Activated CD4-positive, alpha-beta T cell treated with anti-CD3 and anti-CD28 coated beads for 24 hours (primary cell): ENCODE measurements around the gene TBCD.

ENCODE experiments used
- DNase-seq, 2 donors: peaks; one replicate each; pipeline ENCODE4 v3.0.0-alpha.2; 2020; ENCODE audit warnings: low read depth in 2 of 2

The TBCD gene

GRCh38 chr17:82751571-82752370 lies at the start of gene TBCD:
TBCD (plus strand) TSS chr17:82752065; CDS start chr17:82752194, 129 bp downstream.
- DNase-seq = peak; percentile 82 to 87

GRCh38 chr17:82702231-82702927 lies 49.5 kb upstream of the TBCD start:
- no peak for DNase-seq

GRCh38 chr17:82703036-82703745 lies 48.7 kb upstream of the TBCD start:
- no peak for DNase-seq

DNA sequence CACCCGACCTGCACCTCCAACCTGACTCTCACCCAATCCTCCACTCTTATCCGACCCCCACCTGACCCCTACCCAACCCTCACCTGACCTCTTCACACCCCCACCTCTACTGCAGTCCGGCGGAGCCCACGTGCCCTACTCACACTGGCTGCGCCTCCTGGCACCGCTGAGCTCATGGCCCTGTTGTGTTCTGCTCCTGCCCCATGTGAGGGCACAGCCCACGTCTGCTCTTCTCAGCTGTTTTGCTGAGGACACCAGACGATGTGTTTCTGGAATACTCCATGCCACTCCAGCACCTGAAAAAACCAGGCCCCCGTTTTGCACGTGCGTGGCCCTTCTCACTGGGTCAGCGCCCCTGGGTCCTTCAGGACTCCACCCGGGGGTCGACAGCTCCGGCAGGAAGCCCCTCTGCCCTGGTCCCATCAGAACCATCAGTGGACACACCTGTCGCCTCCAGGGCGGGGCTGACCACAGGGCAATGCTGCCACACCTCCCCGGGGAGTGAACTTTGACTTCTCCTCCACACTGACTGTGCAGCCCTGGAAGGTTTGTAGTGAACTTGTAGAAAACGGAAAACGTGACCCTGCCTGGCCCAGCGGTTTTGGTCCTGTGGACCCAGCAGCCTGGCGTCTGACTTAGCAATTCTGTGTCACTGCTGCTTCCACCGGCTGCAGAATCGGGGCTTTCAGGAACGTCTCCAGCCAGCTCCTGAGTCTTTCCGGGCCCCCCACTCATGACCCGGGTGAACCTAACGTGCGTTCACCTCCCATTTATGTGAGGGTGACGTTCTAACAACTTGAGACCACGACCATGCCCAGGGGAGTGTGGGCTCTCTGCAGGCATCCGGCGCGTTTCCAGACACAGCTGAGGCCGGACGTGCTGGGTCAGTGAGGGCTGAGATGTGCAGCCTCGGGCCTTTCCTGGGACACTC lies 47.7 kb upstream of the TBCD start:
- no peak for DNase-seq

- DNase-seq = no peak
Measured at GRCh38 chr17:82704886-82705285, 47.0 kb upstream of the TBCD start.

DNA sequence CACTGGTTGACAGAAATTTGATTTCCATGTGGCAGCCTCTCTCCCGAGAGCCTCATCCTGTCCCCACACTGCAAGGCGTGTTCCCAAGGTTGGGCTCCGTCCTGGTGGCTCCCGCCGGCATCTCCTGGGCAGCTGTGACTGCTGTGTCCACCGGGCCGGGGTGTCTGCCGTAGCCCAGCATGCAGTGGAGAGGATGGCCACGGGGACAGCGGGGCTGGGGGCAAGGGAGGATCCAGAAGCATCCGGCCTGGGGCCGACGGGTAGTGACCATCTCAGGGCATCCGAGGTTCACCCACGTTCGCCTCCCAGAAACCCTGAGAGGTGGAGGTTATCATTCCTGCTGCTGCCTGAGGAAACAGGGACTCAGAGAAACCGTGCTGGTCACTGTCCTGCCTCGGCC lies 46.1 kb upstream of the TBCD start:
- DNase-seq = no peak

DNA sequence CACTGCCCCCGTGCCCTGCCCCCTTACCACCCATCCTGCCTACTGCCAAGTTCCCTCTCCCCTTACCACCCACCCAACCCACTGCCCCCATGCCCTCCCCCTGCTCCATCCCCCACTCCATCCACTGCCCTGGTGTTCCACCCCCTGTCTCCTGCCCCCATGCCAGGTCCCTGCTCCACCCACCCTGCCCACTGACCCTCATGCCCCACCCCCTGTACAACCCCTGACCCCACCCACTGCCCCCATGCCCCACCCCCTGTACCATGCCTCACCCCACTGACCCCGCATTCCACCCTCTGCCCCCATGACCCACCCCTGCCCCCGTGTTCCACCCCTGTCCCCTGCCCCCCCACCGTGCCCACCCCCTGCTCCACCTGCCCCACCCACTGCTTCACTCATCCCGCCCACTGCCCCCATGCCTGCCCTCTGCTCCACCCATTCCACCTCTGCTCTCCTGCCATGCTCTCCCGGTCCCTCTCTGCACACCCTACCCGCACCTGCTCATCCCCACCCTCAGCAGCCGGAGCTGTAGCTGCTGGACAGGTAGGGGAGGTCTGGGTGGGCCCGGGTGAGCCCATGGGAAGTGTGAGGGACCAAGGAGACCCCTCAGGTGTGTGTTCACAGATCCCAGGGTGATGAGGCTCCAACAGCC lies 42.7 kb upstream of the TBCD start:
- no peak for DNase-seq

DNA sequence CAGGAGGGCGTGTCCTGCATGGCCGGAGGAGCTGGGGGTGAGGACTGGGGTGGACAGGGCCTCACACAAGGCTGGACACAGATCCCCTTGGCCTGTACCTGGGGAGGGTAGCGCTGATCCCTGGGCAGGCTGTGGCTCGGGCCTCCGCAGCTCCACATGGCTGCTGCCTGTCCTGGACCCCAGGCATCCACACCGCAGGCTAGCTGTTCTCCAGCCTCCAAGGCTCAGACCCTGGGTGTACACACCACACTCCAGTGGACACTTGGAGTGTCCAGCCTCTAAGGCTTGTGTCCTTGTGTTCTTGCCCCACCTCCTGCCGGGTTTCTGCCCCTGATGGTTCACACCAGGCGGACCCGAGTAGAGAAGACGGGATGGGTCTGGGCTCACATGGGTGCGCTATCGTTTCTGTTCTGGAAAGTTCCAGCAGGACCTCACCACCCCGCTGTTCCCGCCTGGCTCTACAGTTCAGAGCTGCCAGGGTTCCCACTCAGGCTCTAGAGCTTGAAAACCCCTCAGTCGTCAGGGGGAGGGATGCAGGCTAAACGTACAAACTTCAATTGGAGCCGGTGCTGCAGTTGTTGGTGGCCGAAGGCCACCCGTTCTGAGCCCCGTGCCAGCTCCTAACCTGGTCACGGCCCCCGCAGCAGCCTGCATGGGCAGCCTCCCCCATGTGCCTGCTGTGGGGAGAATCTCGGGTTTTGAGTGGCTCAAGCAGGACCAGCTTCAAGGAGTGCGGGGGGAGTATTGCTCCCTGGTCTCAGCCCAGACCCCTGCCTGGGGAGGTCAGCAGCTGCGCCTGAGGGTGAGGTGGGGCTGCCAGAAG lies 42.0 kb upstream of the TBCD start:
- DNase-seq = no peak

DNA sequence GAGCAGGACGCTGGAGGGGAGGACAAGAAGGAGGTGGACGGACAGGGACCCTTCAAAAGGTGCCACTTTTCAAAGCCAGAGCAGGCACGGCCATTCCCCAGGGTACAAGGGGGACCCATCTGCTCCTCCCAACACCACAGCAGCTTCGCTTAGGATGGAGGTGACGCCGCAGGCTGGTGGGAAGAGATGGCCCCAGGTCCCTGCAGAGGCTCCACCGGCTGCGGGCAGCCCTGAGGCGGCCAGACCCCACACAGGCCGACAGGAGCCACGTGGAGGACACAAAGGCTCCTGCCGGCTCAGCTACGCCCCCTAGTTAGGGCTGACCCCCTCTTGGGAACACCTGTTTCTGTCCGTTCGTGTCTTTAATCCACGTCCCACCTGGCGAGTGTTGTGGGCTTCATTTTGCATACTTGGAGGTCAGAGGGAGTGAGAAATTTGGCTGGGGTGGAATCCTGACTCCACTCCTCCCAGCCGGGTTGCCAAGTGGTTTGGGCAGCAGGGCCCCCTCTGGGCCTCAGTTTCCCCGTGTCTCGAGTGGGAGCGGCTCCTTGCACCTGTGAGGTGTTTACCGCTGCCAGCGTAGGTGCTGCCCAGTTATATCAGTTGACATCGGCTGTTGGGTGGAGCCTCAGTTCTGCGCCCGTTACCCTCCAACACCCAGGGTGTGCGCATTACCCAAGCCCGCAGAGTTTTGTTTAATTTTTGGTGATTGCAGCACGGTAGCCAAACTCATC lies 41.2 kb upstream of the TBCD start:
- DNase-seq = no peak

GRCh38 chr17:82713071-82713723 lies 38.7 kb upstream of the TBCD start:
- DNase-seq = no peak

GRCh38 chr17:82716203-82717010 lies 35.5 kb upstream of the TBCD start, which contains the start of gene FN3KRP:
FN3KRP (plus strand) TSS chr17:82716706; CDS start chr17:82716756, 50 bp downstream.
- DNase-seq = peak; percentile 76 to 94

DNA sequence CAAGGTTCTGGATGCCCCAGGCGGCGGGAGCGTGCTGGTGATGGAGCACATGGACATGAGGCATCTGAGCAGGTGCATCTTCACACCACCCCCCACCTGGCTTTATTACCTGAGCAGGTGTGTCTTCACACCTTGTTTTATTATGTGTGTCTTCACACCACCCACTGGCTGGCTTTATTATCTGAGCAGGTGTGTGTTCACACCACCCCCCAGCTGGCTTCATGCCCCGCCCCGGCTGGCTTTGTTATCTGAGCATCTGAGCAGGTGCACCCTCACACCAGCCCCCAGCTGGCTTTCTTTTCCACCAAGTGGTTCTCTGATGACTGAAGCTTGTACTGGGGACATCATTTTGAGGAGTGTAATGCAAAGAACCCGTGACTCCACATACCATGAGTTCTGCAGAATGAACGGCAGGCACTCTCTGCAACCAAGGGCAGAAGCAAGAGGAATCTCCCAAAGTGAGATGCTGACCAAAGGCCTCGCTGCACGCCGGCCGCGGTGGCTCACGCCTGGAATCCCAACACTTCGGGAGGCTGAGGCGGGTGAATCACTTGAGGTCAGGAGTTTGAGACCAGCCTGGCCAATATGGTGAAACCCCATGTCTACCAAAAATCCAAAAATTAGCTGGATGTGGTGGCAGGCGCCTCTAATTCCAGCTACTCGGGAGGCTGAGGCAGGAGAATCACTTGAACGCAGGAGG lies 32.7 kb upstream of the TBCD start:
- no peak for DNase-seq

DNA sequence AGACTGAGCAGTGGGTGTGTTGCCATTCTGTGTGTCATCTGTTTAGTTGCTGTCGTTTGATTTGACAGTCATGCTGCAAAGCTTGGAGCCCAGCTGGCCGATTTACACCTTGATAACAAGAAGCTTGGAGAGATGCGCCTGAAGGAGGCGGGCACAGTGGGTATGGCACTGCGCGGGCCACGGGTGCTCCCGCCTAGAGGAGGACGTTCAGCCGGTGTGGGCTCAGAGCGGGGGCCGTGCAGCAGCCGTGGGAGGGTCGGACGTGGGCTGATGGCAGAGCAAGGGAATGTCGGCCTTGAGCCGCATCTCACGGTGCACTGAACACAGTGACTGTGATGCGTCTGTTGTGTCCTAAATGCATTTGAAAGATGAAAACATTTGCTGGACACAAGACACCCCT lies 31.7 kb upstream of the TBCD start:
- no peak for DNase-seq

DNA sequence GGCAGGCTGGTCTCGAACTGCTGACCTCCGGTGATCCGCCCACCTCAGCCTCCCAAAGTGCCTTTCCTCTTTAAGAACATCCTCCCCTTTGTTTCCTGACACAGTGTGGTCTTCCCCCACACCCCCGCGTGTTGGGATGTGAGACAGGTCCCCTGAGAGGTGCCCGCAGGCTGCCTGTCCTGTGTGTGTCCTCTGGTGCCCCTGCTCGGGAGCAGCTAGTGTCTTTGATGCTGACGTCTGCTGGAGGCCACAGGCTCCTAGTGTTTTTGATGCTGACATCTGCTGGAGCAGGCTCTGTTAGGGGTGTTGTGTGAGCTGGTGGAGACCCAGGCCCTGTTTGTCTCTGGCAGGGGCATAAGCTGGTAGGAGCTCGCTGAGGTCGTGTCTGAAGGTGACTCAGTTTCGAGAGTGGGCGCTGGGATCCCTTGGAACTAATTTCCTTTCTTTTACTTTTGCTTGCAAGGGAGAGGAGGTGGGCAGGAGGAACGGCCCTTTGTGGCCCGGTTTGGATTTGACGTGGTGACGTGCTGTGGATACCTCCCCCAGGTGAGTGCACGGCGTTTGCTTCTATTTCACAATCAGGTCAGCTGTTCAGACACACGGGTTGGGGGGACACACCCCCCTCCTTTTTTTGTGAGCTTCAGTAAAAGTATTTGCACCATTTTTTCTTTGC lies 29.4 kb upstream of the TBCD start:
- DNase-seq = no peak

DNA sequence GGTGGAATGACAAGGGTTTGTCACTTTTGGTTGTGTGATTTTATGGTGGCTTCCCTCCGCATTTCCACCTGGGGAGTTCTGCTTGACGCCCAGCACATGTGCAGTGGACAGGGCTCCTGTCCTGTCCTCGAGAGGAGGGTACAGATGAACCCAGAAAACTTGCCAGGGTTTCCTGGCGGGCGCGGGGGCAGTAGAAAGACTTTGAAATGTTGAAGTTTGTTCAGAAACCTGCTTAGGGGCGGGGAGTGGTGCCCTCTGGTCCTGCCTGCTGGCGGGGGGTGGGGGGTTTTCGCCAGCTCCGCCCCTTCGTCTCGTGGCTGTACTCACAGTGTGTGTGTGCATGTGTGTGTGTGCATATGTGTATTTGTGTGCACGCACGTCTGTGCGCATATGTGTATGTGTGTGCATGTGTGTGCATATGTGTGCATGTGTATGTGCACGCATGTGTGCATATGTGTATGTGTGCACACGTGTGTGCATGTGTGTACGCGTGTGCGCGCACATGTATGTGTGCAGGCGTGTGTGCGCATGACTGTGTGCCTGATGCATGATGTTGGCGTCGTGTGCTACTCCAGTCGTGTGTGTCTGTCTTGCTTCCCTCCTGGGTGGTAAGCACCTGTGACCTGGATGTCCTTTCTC lies 28.6 kb upstream of the TBCD start:
- no peak for DNase-seq

GRCh38 chr17:82726427-82726826 lies 25.4 kb upstream of the TBCD start:
- DNase-seq = no peak
